CD4-positive, alpha-beta T cell (primary cell): ENCODE measurements around the gene FBXL14. TPM values are rescaled to one million over a fixed set of nuclear protein-coding genes. Genes with fewer than 3 reads are reported as not detected.

Experiments
- ATAC-seq: fragments of 200-7000 bp; cut with Tn5 transposase; one replicate; pipeline ENCODE4 v1.10.0; 2022; ENCODE audit warnings: mild to moderate bottlenecking; ENCODE audit not compliant: poor library complexity
- CTCF ChIA-PET: fragments of 350-600 bp; sonication (Branson Sonifier 250); formaldehyde crosslinking; loops from one replicate; lab custom pipeline; 2021; ENCODE audit warnings: antibody characterized with exemption, inconsistent platforms; lab: Charles Lee
- POLR2A ChIA-PET: fragments of 350-600 bp; sonication (Branson Sonifier 250); formaldehyde crosslinking; loops from one replicate; lab custom pipeline; 2021; ENCODE audit warnings: antibody characterized with exemption, inconsistent platforms; lab: Charles Lee
- DNase-seq, 14 experiments: peaks; one replicate each; pipeline ENCODE4 v3.0.0-alpha.2; 2013 to 2020; ENCODE audit warnings: mixed read lengths in 2 of 14
- H3K27ac ChIP-seq, 2 donors: one replicate each; pipeline versions ENCODE4 v1.5.1 to v1.7.0; 2013; ENCODE audit warnings: low read length in 2 of 2, low read depth in 1 of 2, mild to moderate bottlenecking in 1 of 2
- H3K27me3 ChIP-seq, 2 experiments: 1 replicate in 1 of 2; 2 replicates in 1 of 2; pipeline versions ENCODE4 v1.6.1 to v1.7.0; 2013; ENCODE audit warnings: low read length in 2 of 2, control low read depth in 1 of 2, mild to moderate bottlenecking in 1 of 2, moderate library complexity in 1 of 2; ENCODE audit not compliant: insufficient read depth in 2 of 2, control insufficient read depth in 1 of 2
- H3K36me3 ChIP-seq: one replicate; pipeline ENCODE4 v1.6.1; 2013; ENCODE audit warnings: low read length, control low read depth; ENCODE audit not compliant: insufficient read depth
- H3K4me1 ChIP-seq: one replicate; pipeline ENCODE4 v1.6.1; 2013; ENCODE audit warnings: low read length, control low read depth; ENCODE audit not compliant: insufficient read depth
- H3K4me3 ChIP-seq: one replicate; pipeline ENCODE4 v1.5.1; 2013; ENCODE audit warnings: mild to moderate bottlenecking, low read length, moderate library complexity
- H3K9me3 ChIP-seq, 2 experiments: 1 replicate in 1 of 2; 2 replicates in 1 of 2; pipeline versions ENCODE4 v1.6.1 to v1.7.0; 2013; ENCODE audit warnings: low read length in 2 of 2, mild to moderate bottlenecking in 2 of 2, control low read depth in 1 of 2, moderate library complexity in 1 of 2; ENCODE audit not compliant: control insufficient read depth in 1 of 2, insufficient read depth in 1 of 2
- H3K27ac Mint-ChIP-seq: one replicate; pipeline ENCODE4 v1.8.0; 2020; ENCODE audit warnings: mixed read lengths
- H3K27me3 Mint-ChIP-seq: one replicate; pipeline ENCODE4 v1.8.0; 2021; ENCODE audit warnings: mixed read lengths
- H3K36me3 Mint-ChIP-seq: one replicate; pipeline ENCODE4 v1.8.0; 2021; ENCODE audit warnings: low read depth, mixed read lengths
- H3K4me1 Mint-ChIP-seq: one replicate; pipeline ENCODE4 v1.8.0; 2021; ENCODE audit warnings: low read depth, mixed read lengths
- H3K4me3 Mint-ChIP-seq: one replicate; pipeline ENCODE4 v1.8.0; 2020; ENCODE audit warnings: mild to moderate bottlenecking, mixed read lengths
- H3K9me3 Mint-ChIP-seq: one replicate; pipeline ENCODE4 v1.8.0; 2020; ENCODE audit warnings: mixed read lengths
- CTCF ChIP-seq: fragments of 200-600 bp; IDR thresholded peaks from one replicate; pipeline ENCODE4 v1.8.0; 2022; ENCODE audit warnings: antibody characterized with exemption, mild to moderate bottlenecking
- intact Hi-C, 2 experiments: fragments of 100-400 bp; cut with DNase I in 1 of 2; cut with micrococcal nuclease in 1 of 2; formaldehyde crosslinking; loops; one replicate each; pipeline versions ENCODE4 v1.15.1 to v1.9.0; 2023 to 2025; cut with DNase I, micrococcal nuclease
- total RNA-seq, 174 experiments: library from RNA in 2 of 174; stranded (reverse) in 2 of 174; gene quantifications; one replicate each; pipeline ENCODE4 v1.2.3 and lab custom pipeline; 2021 to 2026

The FBXL14 gene
- total RNA-seq, 2 experiments from 2014 or later = 32.3 to 33.6 TPM

- Mint-ChIP-seq H3K27me3 (peaks cover 15% of the 10 kb centered on the region), H3K27ac (no peak overlapping the region), H3K36me3 (no peaks in the 10 kb centered on the region), H3K4me1 (no peaks in the 10 kb centered on the region), H3K9me3 (no peaks in the 10 kb centered on the region), H3K4me3 (no peak overlapping the region)
- DNase-seq (no peak), ATAC-seq (no peak)
- Histone ChIP-seq H3K27me3 (no peaks in the 10 kb centered on the region), H3K4me3 (no peak overlapping the region), H3K9me3 (no peaks in the 10 kb centered on the region), H3K4me1 (no peaks in the 10 kb centered on the region), H3K36me3 (no peaks in the 10 kb centered on the region), H3K27ac (no peak overlapping the region)
- no peak for TF ChIP-seq CTCF
- CTCF ChIA-PET = no interaction called here
- intact Hi-C loops = no loop called here
- POLR2A ChIA-PET = no interaction called here
These were observed 25.7 kb upstream of the FBXL14 start for GRCh38 chr12:1620092-1620491.

DNA sequence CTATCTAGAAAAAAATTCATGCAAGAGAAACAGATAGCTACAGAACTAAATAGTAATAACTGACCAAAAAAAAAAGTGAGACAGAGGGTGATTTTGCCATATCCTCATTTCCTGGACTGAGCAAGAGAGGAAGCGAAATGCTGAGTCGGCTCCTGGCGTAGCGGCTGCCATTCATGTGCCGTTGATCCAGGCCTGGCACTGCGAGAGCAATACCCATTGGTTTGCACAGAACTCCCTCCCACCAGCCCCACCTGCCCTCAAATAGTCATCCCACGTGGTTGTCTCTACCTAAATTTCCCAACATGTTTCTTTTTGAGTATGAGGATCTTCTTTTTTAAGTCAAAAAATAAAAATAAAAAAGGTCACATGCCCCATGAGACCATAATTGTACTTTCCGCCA lies 25.2 kb upstream of the FBXL14 start:
- Histone ChIP-seq H3K36me3 (no peaks in the 10 kb centered on the region), H3K27me3 (no peaks in the 10 kb centered on the region), H3K4me3 (no peak overlapping the region), H3K27ac (no peak overlapping the region), H3K4me1 (no peaks in the 10 kb centered on the region), H3K9me3 (no peaks in the 10 kb centered on the region)
- H3K27ac Mint-ChIP-seq = no peak overlapping the region
- intact Hi-C loops = no loop called here
- peaks cover 10% of the 10 kb centered on the region for H3K27me3 Mint-ChIP-seq
- peak in 3 of 14 experiments; percentile 19 to 57 (median 49) for DNase-seq
- H3K36me3 Mint-ChIP-seq = no peaks in the 10 kb centered on the region
- H3K4me3 Mint-ChIP-seq = no peak overlapping the region
- CTCF ChIA-PET = no interaction called here
- no peaks in the 10 kb centered on the region for H3K4me1 Mint-ChIP-seq
- no peaks in the 10 kb centered on the region for H3K9me3 Mint-ChIP-seq
- TF ChIP-seq CTCF = no peak
- no peak for ATAC-seq
- POLR2A ChIA-PET = no interaction called here

DNA sequence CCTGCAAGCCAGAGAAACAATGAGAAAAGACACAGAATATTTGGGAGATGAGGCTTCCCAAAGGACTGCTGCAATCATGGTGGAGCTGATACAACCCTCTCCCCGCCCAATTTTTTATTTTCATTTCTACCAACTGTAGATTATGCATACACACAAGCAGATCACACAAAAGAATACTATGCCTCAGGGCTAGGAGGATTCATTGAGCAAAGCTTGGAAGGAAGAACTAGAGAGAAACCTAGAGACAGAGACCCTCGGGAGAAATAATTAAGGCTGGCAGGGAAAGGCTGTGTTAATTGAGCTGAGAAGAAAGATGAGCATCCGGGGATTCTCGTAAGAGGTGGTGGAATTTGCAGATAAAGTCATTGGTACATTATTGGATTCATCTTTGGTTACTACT lies 24.8 kb upstream of the FBXL14 start:
- no peak for ATAC-seq
- Histone ChIP-seq H3K27ac (no peak overlapping the region), H3K9me3 (no peaks in the 10 kb centered on the region), H3K36me3 (no peaks in the 10 kb centered on the region), H3K4me3 (no peak overlapping the region), H3K27me3 (no peaks in the 10 kb centered on the region), H3K4me1 (no peaks in the 10 kb centered on the region)
- CTCF ChIA-PET = no interaction called here
- no peak for DNase-seq
- peaks cover 9% of the 10 kb centered on the region for H3K27me3 Mint-ChIP-seq
- no peak overlapping the region for H3K27ac Mint-ChIP-seq
- no peak overlapping the region for H3K4me3 Mint-ChIP-seq
- POLR2A ChIA-PET = no interaction called here
- H3K9me3 Mint-ChIP-seq = no peaks in the 10 kb centered on the region
- no peak for TF ChIP-seq CTCF
- no peaks in the 10 kb centered on the region for H3K4me1 Mint-ChIP-seq
- intact Hi-C loops = no loop called here
- H3K36me3 Mint-ChIP-seq = no peaks in the 10 kb centered on the region
